GM21737 (cell line): ENCODE results near the gene TUBA1C.
"Not testable (repeated sequence)": the region's sequence is repeated elsewhere in the genome, so short reads cannot be mapped to it uniquely, and the experiment has no call there.

Source experiments
- ATAC-seq: cut with Tn5 transposase; IDR thresholded peaks from one replicate; pipeline ENCODE4 v1.9.1; 2021; ENCODE audit warnings: mild to moderate bottlenecking, moderate library complexity; ENCODE audit not compliant: unreplicated experiment

Gene TUBA1C

GRCh38 chr12:49255456-49255855, 9.4 kb upstream of the TUBA1C start:
- ATAC-seq: not testable (repeated sequence)

- no peak for ATAC-seq
These were observed 8.8 kb upstream of the TUBA1C start for GRCh38 chr12:49255857-49256637.

GRCh38 chr12:49257508-49258184, 7.2 kb upstream of the TUBA1C start:
- not testable (repeated sequence) for ATAC-seq

- ATAC-seq: no peak
These were observed 5.4 kb upstream of the TUBA1C start for GRCh38 chr12:49259452-49259851.

GRCh38 chr12:49260166-49260565, 4.7 kb upstream of the TUBA1C start:
- no peak for ATAC-seq

GRCh38 chr12:49260571-49261363, 4.1 kb upstream of the TUBA1C start:
- no peak for ATAC-seq

- ATAC-seq: no peak
These were observed 3.2 kb upstream of the TUBA1C start for GRCh38 chr12:49261721-49262120.

GRCh38 chr12:49263400-49263763, 1.5 kb upstream of the TUBA1C start:
- no peak for ATAC-seq

GRCh38 chr12:49264466-49264872, 413 bp upstream of the TUBA1C start:
- peak; percentile 25 for ATAC-seq

- ATAC-seq: not testable (repeated sequence)
These were observed 4.3 kb downstream of the TUBA1C start for GRCh38 chr12:49269191-49269590.

GRCh38 chr12:49272790-49273725, 8.2 kb downstream of the TUBA1C start:
- ATAC-seq: no peak

- ATAC-seq: no peak
These were observed 9.0 kb downstream of the TUBA1C start for GRCh38 chr12:49273726-49274395.

GRCh38 chr12:49274396-49275069, 9.7 kb downstream of the TUBA1C start:
- ATAC-seq: no peak

- ATAC-seq: no peak
These were observed 11.7 kb downstream of the TUBA1C start for GRCh38 chr12:49276304-49277290.

- no peak for ATAC-seq
These were observed 12.6 kb downstream of the TUBA1C start for GRCh38 chr12:49277466-49277865.

- ATAC-seq: no peak
These were observed 14.9 kb downstream of the TUBA1C start for GRCh38 chr12:49279706-49280159.

GRCh38 chr12:49280545-49280944, 15.7 kb downstream of the TUBA1C start:
- not testable (repeated sequence) for ATAC-seq

GRCh38 chr12:49282302-49282701, 17.4 kb downstream of the TUBA1C start:
- no peak for ATAC-seq
